HUES64 (cell line): ENCODE measurements around the gene SNX3.

ENCODE experiments used
- H3K27ac ChIP-seq: 2 replicates; pipeline ENCODE4 v1.7.0; 2013; ENCODE audit warnings: low read depth, low read length, inconsistent platforms
- H3K27me3 ChIP-seq: 2 replicates; pipeline ENCODE4 v1.6.1; 2013; ENCODE audit warnings: mild to moderate bottlenecking, low read length; ENCODE audit not compliant: insufficient read depth
- H3K36me3 ChIP-seq: 2 replicates; pipeline ENCODE4 v1.6.1; 2013; ENCODE audit warnings: mild to moderate bottlenecking, low read length; ENCODE audit not compliant: insufficient read depth
- H3K4me1 ChIP-seq: 2 replicates; pipeline ENCODE4 v1.6.1; 2013; ENCODE audit warnings: mild to moderate bottlenecking, low read length, moderate library complexity; ENCODE audit not compliant: insufficient read depth
- H3K4me3 ChIP-seq: 2 replicates; pipeline ENCODE4 v1.5.1; 2013; ENCODE audit warnings: mild to moderate bottlenecking, low read length, moderate library complexity
- H3K9ac ChIP-seq: 2 replicates; pipeline ENCODE4 v1.6.1; 2013; ENCODE audit warnings: mild to moderate bottlenecking, low read depth, low read length
- H3K9me3 ChIP-seq: 2 replicates; pipeline ENCODE4 v1.6.1; 2013; ENCODE audit warnings: low read depth, low read length; ENCODE audit not compliant: insufficient read depth
- WGBS: fragments of 150-250, 120-280 bp; methylation state at CpG from one replicate; pipeline ENCODE4 v1.1.7; 2013; ENCODE audit warnings: missing lambda C conversion rate; 5-methylcytosine and 5-hydroxymethylcytosine counted together

The SNX3 gene

GRCh38 chr6:108242259-108242658, 18.6 kb downstream of the SNX3 start:
- Histone ChIP-seq H3K4me3 (no peak overlapping the region), H3K9ac (no peak overlapping the region), H3K27ac (no peak overlapping the region), H3K4me1 (no peaks in the 10 kb centered on the region), H3K9me3 (0 out of 2 replicates have a peak, but pooled peaks cover 2% of the 10 kb centered on the region), H3K27me3 (no peaks in the 10 kb centered on the region), H3K36me3 (no peaks in the 10 kb centered on the region; the same call in 1 of the 2 replicates)
- WGBS = 81% methylated on average over 1 of the region's 2 CpGs

DNA sequence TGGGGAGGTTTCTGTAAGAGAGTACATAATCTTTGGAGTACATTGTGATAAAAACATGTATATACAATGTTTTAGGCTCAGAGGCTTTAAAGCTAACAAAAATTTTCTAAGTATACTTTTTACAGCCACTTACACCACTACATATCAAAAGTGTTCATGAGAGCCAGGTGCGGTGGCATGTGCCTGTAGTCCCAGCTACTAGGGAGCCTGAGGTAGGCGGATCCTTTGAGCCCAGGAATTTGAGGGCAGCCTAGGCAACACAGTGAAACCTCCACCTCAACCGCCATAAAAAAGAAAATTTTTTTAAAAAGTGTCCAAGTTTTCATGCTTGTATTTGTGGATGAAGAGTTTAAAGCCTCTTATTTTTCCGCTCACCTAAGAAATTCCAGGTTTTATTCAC, 22.5 kb downstream of the SNX3 start:
- no peak overlapping the region for H3K27ac ChIP-seq
- H3K9ac ChIP-seq = no peak overlapping the region
- H3K36me3 ChIP-seq = no peaks in the 10 kb centered on the region
- no peaks in the 10 kb centered on the region for H3K4me1 ChIP-seq
- H3K27me3 ChIP-seq = no peaks in the 10 kb centered on the region
- H3K9me3 ChIP-seq = 0 out of 2 replicates have a peak, but pooled peaks cover 2% of the 10 kb centered on the region
- no peak overlapping the region for H3K4me3 ChIP-seq
- 96% methylated on average over 2 of the region's 4 CpGs for WGBS

DNA sequence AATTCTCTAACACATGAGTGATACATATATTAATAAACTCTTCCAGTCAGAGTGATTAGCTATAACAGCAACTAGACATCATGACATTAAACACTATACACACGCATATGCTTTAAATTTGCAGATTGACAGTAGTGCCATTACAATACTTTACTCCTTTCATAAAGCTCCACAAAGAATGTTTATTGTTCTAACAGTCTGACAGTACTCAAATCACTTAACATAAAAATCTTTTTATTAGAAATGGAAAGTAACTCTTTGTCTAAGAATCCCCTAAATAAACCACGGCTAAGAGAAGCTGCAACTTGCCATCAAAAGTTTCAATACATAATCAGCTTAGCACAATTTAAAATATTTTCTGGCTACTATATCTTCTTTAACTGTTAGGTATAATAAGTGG, 24.0 kb downstream of the SNX3 start:
- no peaks in the 10 kb centered on the region; the same call in 1 of the 2 replicates for H3K4me1 ChIP-seq
- no peaks in the 10 kb centered on the region for H3K9me3 ChIP-seq
- no peak overlapping the region for H3K9ac ChIP-seq
- WGBS = 55% methylated on average over 2 of the region's 2 CpGs
- H3K36me3 ChIP-seq = no peaks in the 10 kb centered on the region
- H3K4me3 ChIP-seq = no peak overlapping the region
- H3K27me3 ChIP-seq = no peaks in the 10 kb centered on the region
- H3K27ac ChIP-seq = no peak overlapping the region

DNA sequence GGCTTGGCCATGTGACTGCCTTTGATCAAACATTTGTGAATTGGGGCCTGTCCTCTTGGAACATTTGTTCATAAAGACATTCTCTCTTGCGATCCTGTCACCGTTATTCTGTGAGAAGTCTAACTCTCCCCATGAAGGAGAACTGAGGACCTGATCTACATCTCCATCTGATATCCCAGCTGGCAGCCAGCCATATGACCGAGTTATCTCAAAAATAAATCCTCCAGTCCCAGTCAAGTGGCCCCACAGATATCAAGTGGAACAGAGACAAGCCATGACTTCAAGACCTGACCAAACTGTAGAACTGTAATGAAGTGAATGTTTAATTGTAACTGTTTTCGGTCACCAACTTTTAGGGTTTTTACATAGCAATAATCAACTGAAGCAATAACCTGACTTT, 25.7 kb downstream of the SNX3 start:
- no peaks in the 10 kb centered on the region; the same call in 1 of the 2 replicates for H3K4me1 ChIP-seq
- no peaks in the 10 kb centered on the region for H3K36me3 ChIP-seq
- H3K27ac ChIP-seq = no peak overlapping the region
- no peaks in the 10 kb centered on the region for H3K27me3 ChIP-seq
- H3K4me3 ChIP-seq = no peak overlapping the region
- H3K9ac ChIP-seq = no peak overlapping the region
- no peaks in the 10 kb centered on the region for H3K9me3 ChIP-seq
- 99% methylated on average over 4 of the region's 4 CpGs for WGBS

- Histone ChIP-seq H3K9me3 (no peaks in the 10 kb centered on the region), H3K4me1 (peaks cover 18% of the 10 kb centered on the region), H3K27ac (no peak overlapping the region), H3K4me3 (no peak overlapping the region), H3K27me3 (no peaks in the 10 kb centered on the region), H3K9ac (no peak overlapping the region), H3K36me3 (no peaks in the 10 kb centered on the region)
- 95% methylated on average over 7 of the region's 8 CpGs for WGBS
Measured at GRCh38 chr6:108228416-108228815, 32.4 kb downstream of the SNX3 start.

- no peak overlapping the region for H3K9ac ChIP-seq
- H3K9me3 ChIP-seq = no peaks in the 10 kb centered on the region
- no peak overlapping the region for H3K27ac ChIP-seq
- WGBS = 72% methylated on average over 3 of the region's 3 CpGs
- peaks cover 18% of the 10 kb centered on the region for H3K4me1 ChIP-seq
- peaks cover 5% of the 10 kb centered on the region; the same call in 1 of the 2 replicates for H3K36me3 ChIP-seq
- H3K27me3 ChIP-seq = no peaks in the 10 kb centered on the region
- H3K4me3 ChIP-seq = no peak overlapping the region
Measured at GRCh38 chr6:108227290-108227689, 33.5 kb downstream of the SNX3 start.

DNA sequence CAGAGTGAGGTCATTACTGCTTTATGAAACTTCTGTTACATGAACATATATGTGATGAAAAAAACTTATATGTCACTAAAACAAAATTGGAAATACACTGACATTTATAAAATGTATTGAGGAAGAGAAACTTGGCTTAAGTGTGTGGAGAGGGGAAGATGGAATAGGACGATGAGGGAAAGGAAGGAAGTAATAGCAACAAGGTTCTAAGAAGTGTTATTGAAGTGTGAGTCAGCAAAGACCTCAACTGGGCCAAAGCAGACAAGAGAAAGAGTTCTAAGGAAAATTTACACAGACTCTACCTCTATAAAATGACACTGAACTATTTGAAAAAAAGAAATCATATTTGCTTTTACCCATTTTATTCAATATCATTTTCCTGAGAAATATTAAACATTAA, 38.3 kb downstream of the SNX3 start:
- Histone ChIP-seq H3K36me3 (peaks cover 34% of the 10 kb centered on the region), H3K9me3 (no peaks in the 10 kb centered on the region), H3K4me3 (no peak overlapping the region), H3K9ac (no peak overlapping the region), H3K27ac (no peak overlapping the region), H3K4me1 (peaks cover 12% of the 10 kb centered on the region), H3K27me3 (no peaks in the 10 kb centered on the region)
- 97% methylated on average over 1 of the region's 1 CpG for WGBS

DNA sequence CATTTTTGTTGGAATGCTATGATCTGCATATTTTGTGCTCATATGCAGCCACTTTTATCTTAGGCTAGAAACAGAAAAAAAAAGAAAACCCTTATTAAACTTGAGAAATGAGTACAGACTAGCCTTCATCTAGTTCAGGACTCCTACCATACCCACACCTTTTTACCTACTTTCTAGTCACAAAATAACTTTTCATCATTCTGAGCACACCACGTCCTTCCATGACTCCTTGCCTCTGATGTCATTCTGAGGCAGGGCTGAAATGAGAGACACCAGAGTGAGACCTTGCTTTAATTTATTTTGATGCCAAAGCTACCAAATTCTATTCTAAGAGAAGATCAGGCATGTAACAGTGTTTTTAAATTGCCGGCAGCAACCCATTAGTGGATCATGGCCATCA, 38.8 kb downstream of the SNX3 start:
- WGBS = 90% methylated on average over 2 of the region's 2 CpGs
- Histone ChIP-seq H3K36me3 (peaks cover 37% of the 10 kb centered on the region), H3K9me3 (no peaks in the 10 kb centered on the region), H3K27ac (no peak overlapping the region), H3K27me3 (no peaks in the 10 kb centered on the region), H3K4me1 (peaks cover 8% of the 10 kb centered on the region), H3K4me3 (no peak overlapping the region), H3K9ac (no peak overlapping the region)

GRCh38 chr6:108211671-108212070, 49.2 kb downstream of the SNX3 start:
- H3K27ac ChIP-seq = no peak overlapping the region
- H3K27me3 ChIP-seq = no peaks in the 10 kb centered on the region
- WGBS = 96% methylated on average over 2 of the region's 2 CpGs
- H3K4me1 ChIP-seq = no peaks in the 10 kb centered on the region
- peaks cover 4% of the 10 kb centered on the region; the same call in 1 of the 2 replicates for H3K36me3 ChIP-seq
- no peak overlapping the region for H3K9ac ChIP-seq
- H3K9me3 ChIP-seq = no peaks in the 10 kb centered on the region
- no peak overlapping the region for H3K4me3 ChIP-seq

DNA sequence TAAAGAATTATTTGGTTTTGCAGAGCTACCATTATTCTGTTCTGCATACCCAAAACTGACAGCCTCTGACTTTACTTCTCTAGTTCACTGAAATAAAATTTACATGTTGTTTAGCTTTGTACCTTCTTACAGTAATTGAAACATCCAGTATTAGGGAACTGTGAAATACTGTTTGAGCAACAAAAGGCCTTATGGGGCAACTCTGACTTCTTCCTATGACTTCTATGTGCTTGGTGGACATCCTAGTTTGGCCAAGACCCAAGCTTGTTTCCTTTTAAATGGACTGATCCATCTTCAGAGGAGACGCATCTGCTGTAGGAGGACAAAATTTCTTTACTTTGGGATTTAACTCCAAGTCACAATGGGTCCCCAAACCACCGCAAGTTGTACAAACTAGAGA, 50.3 kb downstream of the SNX3 start:
- 91% methylated on average over 2 of the region's 2 CpGs for WGBS
- Histone ChIP-seq H3K4me3 (no peak overlapping the region), H3K9me3 (no peaks in the 10 kb centered on the region), H3K4me1 (no peaks in the 10 kb centered on the region), H3K36me3 (peaks cover 4% of the 10 kb centered on the region; the same call in 1 of the 2 replicates), H3K27me3 (no peaks in the 10 kb centered on the region), H3K9ac (no peak overlapping the region), H3K27ac (no peak overlapping the region)

- H3K9ac ChIP-seq = no peak overlapping the region
- no peaks in the 10 kb centered on the region for H3K9me3 ChIP-seq
- H3K4me1 ChIP-seq = no peaks in the 10 kb centered on the region
- no peak overlapping the region for H3K4me3 ChIP-seq
- H3K27me3 ChIP-seq = no peaks in the 10 kb centered on the region
- no peak overlapping the region for H3K27ac ChIP-seq
- peaks cover 4% of the 10 kb centered on the region; the same call in 1 of the 2 replicates for H3K36me3 ChIP-seq
- 86% methylated on average over 5 of the region's 5 CpGs for WGBS
Measured at GRCh38 chr6:108209738-108210137, 51.1 kb downstream of the SNX3 start.

- H3K9ac ChIP-seq = no peak overlapping the region
- no peak overlapping the region for H3K27ac ChIP-seq
- no peak overlapping the region for H3K4me3 ChIP-seq
- WGBS = 92% methylated on average over 4 of the region's 4 CpGs
- H3K4me1 ChIP-seq = peaks cover 5% of the 10 kb centered on the region; the same call in 1 of the 2 replicates
- H3K36me3 ChIP-seq = peaks cover 4% of the 10 kb centered on the region; the same call in 1 of the 2 replicates
- H3K27me3 ChIP-seq = no peaks in the 10 kb centered on the region
- no peaks in the 10 kb centered on the region for H3K9me3 ChIP-seq
Measured at GRCh38 chr6:108207013-108207412, 53.8 kb downstream of the SNX3 start.
